ENCODE data around the gene DNAJC6.

Gene DNAJC6

GRCh38 chr1:65412256-65412983, 103.1 kb downstream of the DNAJC6 start:
- DNase-seq, result no peak

GRCh38 chr1:65412984-65413375, 103.6 kb downstream of the DNAJC6 start:
- DNase-seq, result no peak

- DNase-seq, result no peak
Observed at GRCh38 chr1:65414538-65414937, 105.2 kb downstream of the DNAJC6 start.

GRCh38 chr1:65416767-65417166, 107.4 kb downstream of the DNAJC6 start:
- DNase-seq, result no peak

- DNase-seq, result no peak
Observed at GRCh38 chr1:65417729-65418128, 108.4 kb downstream of the DNAJC6 start.

- DNase-seq, result no peak
Observed at GRCh38 chr1:65418522-65419185, 109.3 kb downstream of the DNAJC6 start.

GRCh38 chr1:65419681-65420589, 110.6 kb downstream of the DNAJC6 start:
- DNase-seq, result peak; percentile 99

- no peak for DNase-seq
Observed at GRCh38 chr1:65420590-65421350, 111.4 kb downstream of the DNAJC6 start, which contains the start of the genes LEPR and LEPROT. Gene LEPR, plus strand, starts transcription at chr1:65420668. Its CDS starts 144,898 bp downstream, at chr1:65565566. Gene LEPROT, plus strand, starts transcription at chr1:65420668. Its CDS starts 57 bp downstream, at chr1:65420725.

- DNase-seq, result no peak
Observed at GRCh38 chr1:65421351-65422025, 112.1 kb downstream of the DNAJC6 start.

GRCh38 chr1:65422241-65423203, 113.2 kb downstream of the DNAJC6 start:
- DNase-seq, result no peak

- DNase-seq, result no peak
Observed at GRCh38 chr1:65423884-65424572, 114.7 kb downstream of the DNAJC6 start.

- DNase-seq, result no peak
Observed at GRCh38 chr1:65424573-65424889, 115.2 kb downstream of the DNAJC6 start.

GRCh38 chr1:65425006-65425405, 115.7 kb downstream of the DNAJC6 start:
- DNase-seq, result no peak

- DNase-seq, result no peak
Observed at GRCh38 chr1:65425697-65426096, 116.4 kb downstream of the DNAJC6 start.

- no peak for DNase-seq
Observed at GRCh38 chr1:65429078-65429477, 119.7 kb downstream of the DNAJC6 start.

GRCh38 chr1:65429806-65430205, 120.5 kb downstream of the DNAJC6 start:
- DNase-seq, result no peak

GRCh38 chr1:65431111-65431705, 121.9 kb downstream of the DNAJC6 start:
- no peak for DNase-seq

- DNase-seq, result no peak
Observed at GRCh38 chr1:65432918-65433317, 123.6 kb downstream of the DNAJC6 start.

GRCh38 chr1:65434255-65434654, 124.9 kb downstream of the DNAJC6 start:
- no peak for DNase-seq

GRCh38 chr1:65434760-65435159, 125.4 kb downstream of the DNAJC6 start:
- DNase-seq, result no peak

All from CD4-positive, alpha-beta T cell treated with Interleukin-17A for 4 hours (primary cell).